HepG2 (cell line): Measurements from ENCODE around the gene GOLGA3. TPM values are rescaled to one million over a fixed set of nuclear protein-coding genes. Genes with fewer than 3 reads are reported as not detected.
A peak's percentile ranks its signal among the peaks of the same experiment; 100 is the strongest.

Experiments
- ATAC-seq: fragments of 200-7000 bp; cut with Tn5 transposase; 3 replicates; pipeline ENCODE4 v1.9.1; 2020; ENCODE audit warnings: mild to moderate bottlenecking, moderate library complexity
- BruUV-seq: library from RNA; stranded (reverse); fragments of 400-500 nt; replicated peaks from 2 replicates; lab custom pipeline; 2021; lab: Mats Ljungman, UMichigan
- CTCF ChIA-PET: fragments of 300-600 bp; formaldehyde crosslinking; extraction: SDS; loops from one replicate; lab custom pipeline; 2021; ENCODE audit warnings: low total read pairs, inconsistent platforms, low intra/inter-chr PET ratio; lab: Yijun Ruan, JAX
- POLR2A ChIA-PET: fragments of 350-600 bp; sonication (Branson Sonifier 250); formaldehyde crosslinking; loops from one replicate; lab custom pipeline; 2020; ENCODE audit warnings: antibody characterized with exemption, inconsistent platforms; lab: Yijun Ruan, JAX
- DNase-seq: peaks from one replicate; pipeline ENCODE4 v3.0.0-alpha.2; 2015; ENCODE audit warnings: low spot score
- FAIRE-seq: peaks from 3 replicates; lab custom pipeline; 2011; peaks lifted over from hg19 to GRCh38; lab: Jason Lieb, UNC
- H2AFZ ChIP-seq: one replicate; pipeline ENCODE4 v1.6.1; 2011; ENCODE audit warnings: low read length, inconsistent platforms
- H3K27ac ChIP-seq: fragments of 300-600 bp; 3 replicates; pipeline ENCODE4 v1.8.0; 2011; ENCODE audit warnings: mixed run types, mild to moderate bottlenecking, mixed read lengths, low read length, inconsistent platforms; ENCODE audit not compliant: insufficient read depth; ENCODE audit errors: extremely low read length
- H3K27me3 ChIP-seq, 2 experiments: fragments of 200-600 bp in 1 of 2; 2 replicates in 1 of 2; 3 replicates in 1 of 2; pipeline versions ENCODE4 v1.6.0 to v1.8.0; 2011; ENCODE audit warnings: low read length in 2 of 2, mild to moderate bottlenecking in 2 of 2, moderate library complexity in 2 of 2, inconsistent platforms in 1 of 2; ENCODE audit not compliant: insufficient read depth in 2 of 2, control insufficient read depth in 1 of 2
- H3K36me3 ChIP-seq, 2 experiments: fragments of 200-600 bp in 1 of 2; replicated peaks in 1 of 2; 2 replicates in 1 of 2; 3 replicates in 1 of 2; pipeline versions ENCODE4 v1.5.1 to v1.8.0; 2011; ENCODE audit warnings: low read length in 2 of 2, inconsistent platforms in 1 of 2; ENCODE audit not compliant: insufficient read depth in 2 of 2, control insufficient read depth in 1 of 2
- H3K4me1 ChIP-seq: 2 replicates; pipeline ENCODE4 v1.5.1; 2012; ENCODE audit warnings: low read length, inconsistent platforms; ENCODE audit not compliant: insufficient read depth
- H3K4me2 ChIP-seq: 2 replicates; pipeline ENCODE4 v1.6.0; 2011; ENCODE audit warnings: low read depth, low read length, inconsistent platforms
- H3K4me3 ChIP-seq, 3 experiments: fragments of 200-600 bp in 1 of 3; sonication (generic), shearing (Covaris generic) in 1 of 3; replicated peaks in 1 of 3; 2 replicates each; pipeline ENCODE4 v1.5.1; 2011 to 2016; ENCODE audit warnings: low read length in 3 of 3, inconsistent platforms in 2 of 3, low read depth in 2 of 3, mild to moderate bottlenecking in 2 of 3, control low read depth in 1 of 3, mixed read lengths in 1 of 3; ENCODE audit not compliant: insufficient read depth in 1 of 3
- H3K79me2 ChIP-seq: one replicate; pipeline ENCODE4 v1.6.1; 2011; ENCODE audit warnings: low read length, inconsistent platforms; ENCODE audit not compliant: insufficient read depth
- H3K9ac ChIP-seq: 2 replicates; pipeline ENCODE4 v1.6.0; 2011; ENCODE audit warnings: mild to moderate bottlenecking, low read depth, low read length, inconsistent platforms; ENCODE audit not compliant: insufficient read depth
- H3K9me3 ChIP-seq: 2 replicates; pipeline ENCODE4 v1.5.1; 2012; ENCODE audit warnings: mild to moderate bottlenecking, low read length
- H4K20me1 ChIP-seq: 2 replicates; pipeline ENCODE4 v1.6.0; 2011; ENCODE audit warnings: inconsistent platforms, mild to moderate bottlenecking, low read length, moderate library complexity; ENCODE audit not compliant: insufficient read depth
- AGO2 ChIP-seq: fragments of 200-400 bp; formaldehyde crosslinking; optimal IDR thresholded peaks from 2 replicates; pipeline ENCODE3; 2017; ENCODE audit warnings: mild to moderate bottlenecking, low read depth, low read length, moderate library complexity
- MED13 ChIP-seq: sonication (generic); formaldehyde crosslinking; IDR thresholded peaks from 2 replicates; pipeline ENCODE4 v1.5.0; 2020; ENCODE audit warnings: missing genetic modification reagents
- MLXIP ChIP-seq: sonication (generic); formaldehyde crosslinking; IDR thresholded peaks from 2 replicates; pipeline ENCODE4 v1.9.0; 2021; ENCODE audit warnings: missing genetic modification reagents, borderline replicate concordance
- MTA1 ChIP-seq: sonication (generic); formaldehyde crosslinking; IDR thresholded peaks from 2 replicates; pipeline ENCODE4 v1.4.0; 2020; ENCODE audit warnings: missing genetic modification reagents, mild to moderate bottlenecking, borderline replicate concordance
- MTERF4 ChIP-seq: sonication (generic); formaldehyde crosslinking; IDR thresholded peaks from 2 replicates; pipeline ENCODE4 v1.8.0; 2023; ENCODE audit warnings: mild to moderate bottlenecking, missing genetic modification reagents
- POLR2G ChIP-seq: fragments of 200-400 bp; formaldehyde crosslinking; IDR thresholded peaks from 2 replicates; pipeline ENCODE4 v1.6.1; 2018; ENCODE audit warnings: mild to moderate bottlenecking, low read depth, low read length, moderate library complexity
- RBFOX2 ChIP-seq: fragments of 200-400 bp; formaldehyde crosslinking; IDR thresholded peaks from 2 replicates; pipeline ENCODE4 v1.6.1; 2017; ENCODE audit warnings: low read depth, mild to moderate bottlenecking, low read length
- SAFB2 ChIP-seq: sonication (generic); formaldehyde crosslinking; IDR thresholded peaks from 2 replicates; pipeline ENCODE4 v1.5.1; 2020; ENCODE audit warnings: missing genetic modification reagents, low read depth, mild to moderate bottlenecking, borderline replicate concordance
- SP4 ChIP-seq: sonication (generic); formaldehyde crosslinking; IDR thresholded peaks from 2 replicates; pipeline ENCODE4 v1.8.1; 2023; ENCODE audit warnings: mild to moderate bottlenecking, missing genetic modification reagents
- TOE1 ChIP-seq: sonication (generic); formaldehyde crosslinking; IDR thresholded peaks from 2 replicates; pipeline ENCODE4 v1.4.0; 2020; ENCODE audit warnings: mild to moderate bottlenecking, missing genetic modification reagents
- ZNF230 ChIP-seq: sonication (generic); formaldehyde crosslinking; IDR thresholded peaks from 2 replicates; pipeline ENCODE4 v1.4.0; 2020; ENCODE audit warnings: mild to moderate bottlenecking, missing genetic modification reagents
- ZNF710 ChIP-seq: sonication (generic); formaldehyde crosslinking; IDR thresholded peaks from 2 replicates; pipeline ENCODE4 v1.5.0; 2020; ENCODE audit warnings: mild to moderate bottlenecking, missing genetic modification reagents, borderline replicate concordance
- ZNF83 ChIP-seq: sonication (generic); formaldehyde crosslinking; IDR thresholded peaks from 2 replicates; pipeline ENCODE4 v1.4.0; 2020; ENCODE audit warnings: missing genetic modification reagents, mild to moderate bottlenecking, borderline replicate concordance
- WGBS: methylation state at CpG from one replicate; pipeline ENCODE4 v1.1.6; 2017; ENCODE audit warnings: low lambda C conversion rate; 5-methylcytosine and 5-hydroxymethylcytosine counted together
- in situ Hi-C: cut with HindIII; loops from 2 replicates; pipeline ENCODE4 v1.10.0; 2017; ENCODE audit warnings: low pct_unique_long_range_greater_than_20kb; ENCODE audit not compliant: extremely low pct_ligation_motif_present
- intact Hi-C: fragments of 100-400 bp; cut with micrococcal nuclease; formaldehyde crosslinking; loops from one replicate; pipeline ENCODE4 v1.10.0; 2022; ENCODE audit not compliant: unreplicated experiment
- polyA plus RNA-seq, 8 experiments: library from polyadenylated mRNA; depleted of rRNA in 3 of 8; stranded (reverse) in 7 of 8; unstranded in 1 of 8; fragments of >200 nt; fragmentation: Illumina TruSeq in 4 of 8; extraction: Trizol in 4 of 8; gene quantifications; 2 replicates each; pipeline versions ENCODE4 v1.2.1 to v1.2.3, GENCODE V29; 2011 to 2016; ENCODE audit warnings: low read depth in 4 of 8, missing spikeins in 1 of 8, mixed read lengths in 1 of 8; ENCODE audit not compliant: insufficient read depth in 1 of 8
- total RNA-seq, 5 experiments: library from RNA; depleted of rRNA; stranded (reverse); fragments of >200 nt; fragmentation: Illumina TruSeq; extraction: Trizol; gene quantifications; 2 replicates each; pipeline ENCODE4 v1.2.3, GENCODE V29; 2016; ENCODE audit warnings: low read depth in 1 of 5

The GOLGA3 gene
- total and polyA plus RNA-seq, 2 of the 13 experiments (the other 11 are each of a cell fraction or from before 2014, with no cell fraction given) = 22.0 to 43.0 TPM

- Histone ChIP-seq H3K36me3 (peaks cover 31 to 74% of the 10 kb centered on the region in 2 experiments; a peak in 4 of 5 replicates), H3K4me1 (no peaks in the 10 kb centered on the region), H3K9ac (no peak overlapping the region), H3K27me3 (no peaks in the 10 kb centered on the region), H3K27ac (no peak overlapping the region), H3K4me2 (no peak overlapping the region), H3K9me3 (no peaks in the 10 kb centered on the region), H3K4me3 (no peak overlapping the region), H4K20me1 (no peaks in the 10 kb centered on the region), H2AFZ (no peak overlapping the region), H3K79me2 (no peaks in the 10 kb centered on the region)
- TF ChIP-seq AGO2 (peak; percentile 82), MTERF4 (CRISPR knock-in tag) (no peak), RBFOX2 (0 out of 2 replicates have a peak, but pooled peaks have one; percentile 22)
- BruUV-seq = no TSS peak
- intact Hi-C loops = no loop called here
- FAIRE-seq (no peak), ATAC-seq (no peak), DNase-seq (no peak)
- in situ Hi-C loops = no loop called here
- 98% methylated on average over 13 of the region's 20 CpGs for WGBS
- ChIA-PET CTCF (no interaction called here), POLR2A (no interaction called here)
These were observed 93.2 kb downstream of the GOLGA3 start for GRCh38 chr12:132735496-132735895.

GRCh38 chr12:132734206-132734605, 94.5 kb downstream of the GOLGA3 start:
- WGBS = 91% methylated on average over 10 of the region's 10 CpGs
- CTCF ChIA-PET = no interaction called here
- no peaks in the 10 kb centered on the region for H3K27me3 ChIP-seq
- no peak overlapping the region for H3K4me2 ChIP-seq
- no peak overlapping the region for H3K27ac ChIP-seq
- BruUV-seq = no TSS peak
- POLR2A ChIA-PET = no interaction called here
- H4K20me1 ChIP-seq = no peaks in the 10 kb centered on the region
- intact Hi-C loops (no loop called here), in situ Hi-C loops (no loop called here)
- peaks cover 28 to 66% of the 10 kb centered on the region in 2 experiments; a peak in 4 of 5 replicates for H3K36me3 ChIP-seq
- no peak overlapping the region for H2AFZ ChIP-seq
- no peak for DNase-seq
- ATAC-seq = no peak
- H3K9me3 ChIP-seq = no peaks in the 10 kb centered on the region
- no peak for FAIRE-seq
- H3K4me3 ChIP-seq = no peak overlapping the region
- H3K9ac ChIP-seq = no peak overlapping the region
- no peaks in the 10 kb centered on the region for H3K4me1 ChIP-seq
- H3K79me2 ChIP-seq = no peaks in the 10 kb centered on the region
- no peak for TF ChIP-seq SP4 (CRISPR knock-in tag)
- TF ChIP-seq ZNF230 (CRISPR knock-in tag) = no peak
- no peak for TF ChIP-seq ZNF83 (CRISPR knock-in tag)
- no peak for TF ChIP-seq MED13
- TF ChIP-seq MTA1 (CRISPR knock-in tag) = no peak
- no peak for TF ChIP-seq MLXIP (CRISPR knock-in tag)
- TF ChIP-seq POLR2G = no peak
- no peak for TF ChIP-seq TOE1
- no peak for TF ChIP-seq ZNF710 (CRISPR knock-in tag)
- no peak for TF ChIP-seq SAFB2 (CRISPR knock-in tag)
